ENCODE data around the gene ADAT3. TPM values are rescaled to one million over a fixed set of nuclear protein-coding genes. Genes with fewer than 3 reads are reported as not detected.

The ADAT3 gene
- total RNA-seq, 4 donors from 2014 or later: 1.0 to 5.5 (median 2.8) TPM

GRCh38 chr19:1910177-1910576 is 5.0 kb downstream of the ADAT3 start:
- Histone ChIP-seq H3K4me1 (no peaks in the 10 kb centered on the region), H3K4me3 (no peak overlapping the region), H3K9me3 (no peaks in the 10 kb centered on the region), H3K27me3 (no peaks in the 10 kb centered on the region), H3K27ac (no peak overlapping the region), H3K36me3 (no peaks in the 10 kb centered on the region)
- DNase-seq: no peak
- intact Hi-C loops (cut with DNase I; ENCODE audit: low total_unique reads): no loop called here
- no peak for TF ChIP-seq POLR2A (IDR thresholded peaks at IDR 0.05)
- TF ChIP-seq CTCF (IDR thresholded peaks at IDR 0.05): no peak

DNA sequence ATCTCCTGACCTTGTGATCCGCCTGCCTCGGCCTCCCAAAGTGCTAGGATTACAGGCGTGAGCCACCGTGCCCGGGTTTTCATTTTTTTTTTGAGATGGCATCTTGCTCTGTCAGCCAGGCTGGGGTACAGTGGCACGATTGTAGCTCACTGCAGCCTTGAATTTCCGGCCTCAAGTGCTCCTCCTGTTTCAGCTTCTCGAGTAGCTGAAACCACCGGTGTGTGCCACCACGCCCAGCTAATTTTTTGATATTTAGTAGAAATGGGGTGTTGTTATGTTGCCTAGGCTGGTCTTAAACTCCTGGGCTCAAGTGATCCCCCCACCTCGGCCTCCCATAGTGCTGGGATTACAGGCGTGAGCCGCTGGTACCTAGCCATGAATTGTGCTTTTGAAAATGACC is 5.9 kb downstream of the ADAT3 start:
- H3K9me3 ChIP-seq: no peaks in the 10 kb centered on the region
- H3K27me3 ChIP-seq: no peaks in the 10 kb centered on the region
- DNase-seq: no peak
- H3K4me1 ChIP-seq: no peaks in the 10 kb centered on the region
- intact Hi-C loops (cut with DNase I; ENCODE audit: low total_unique reads): no loop called here
- no peaks in the 10 kb centered on the region for H3K36me3 ChIP-seq
- no peak overlapping the region for H3K4me3 ChIP-seq
- TF ChIP-seq POLR2A (IDR thresholded peaks at IDR 0.05): no peak
- TF ChIP-seq CTCF (IDR thresholded peaks at IDR 0.05): no peak
- H3K27ac ChIP-seq: no peak overlapping the region

GRCh38 chr19:1911995-1912394 is 6.8 kb downstream of the ADAT3 start:
- intact Hi-C loops (cut with DNase I; ENCODE audit: low total_unique reads): no loop called here
- TF ChIP-seq POLR2A (IDR thresholded peaks at IDR 0.05): no peak
- TF ChIP-seq CTCF (IDR thresholded peaks at IDR 0.05): no peak
- no peaks in the 10 kb centered on the region for H3K27me3 ChIP-seq
- DNase-seq: no peak
- no peaks in the 10 kb centered on the region for H3K9me3 ChIP-seq
- no peaks in the 10 kb centered on the region for H3K4me1 ChIP-seq
- no peak overlapping the region for H3K27ac ChIP-seq
- no peaks in the 10 kb centered on the region for H3K36me3 ChIP-seq
- H3K4me3 ChIP-seq: no peak overlapping the region

- H3K4me3 ChIP-seq: no peak overlapping the region
- H3K27me3 ChIP-seq: no peaks in the 10 kb centered on the region
- no peak for DNase-seq
- no peaks in the 10 kb centered on the region for H3K36me3 ChIP-seq
- no peaks in the 10 kb centered on the region for H3K9me3 ChIP-seq
- intact Hi-C loops (cut with DNase I; ENCODE audit: low total_unique reads): no loop called here
- TF ChIP-seq POLR2A (IDR thresholded peaks at IDR 0.05) (no peak), CTCF (IDR thresholded peaks at IDR 0.05) (no peak)
- H3K27ac ChIP-seq: no peak overlapping the region
- H3K4me1 ChIP-seq: no peaks in the 10 kb centered on the region
Measured at GRCh38 chr19:1912760-1913505, 7.7 kb downstream of the ADAT3 start.

GRCh38 chr19:1913781-1914577 is 8.8 kb downstream of the ADAT3 start:
- Histone ChIP-seq H3K9me3 (no peaks in the 10 kb centered on the region), H3K4me1 (no peaks in the 10 kb centered on the region), H3K27me3 (no peaks in the 10 kb centered on the region), H3K27ac (no peak overlapping the region), H3K4me3 (no peak overlapping the region), H3K36me3 (no peaks in the 10 kb centered on the region)
- intact Hi-C loops (cut with DNase I; ENCODE audit: low total_unique reads): no loop called here
- TF ChIP-seq POLR2A (IDR thresholded peaks at IDR 0.05) (no peak), CTCF (IDR thresholded peaks at IDR 0.05) (no peak)
- no peak for DNase-seq

Data from uterus (tissue), 4 donors.